Measurements from ENCODE around the gene CSPG5. TPM values are rescaled to one million over a fixed set of nuclear protein-coding genes. Genes with fewer than 3 reads are reported as not detected.

The CSPG5 gene
- total RNA-seq, 1 experiment from 2014 or later, result 7.4 TPM

- BruUV-seq (replicated peaks), result no TSS peak
- no peak for TF ChIP-seq CTCF (IDR thresholded peaks at IDR 0.05; ENCODE audit: unreplicated experiment)
- Mint-ChIP-seq H3K27me3 (ENCODE audit: unreplicated experiment) (peaks cover 11% of the 10 kb centered on the region), H3K27ac (ENCODE audit: unreplicated experiment) (no peak overlapping the region), H3K4me3 (ENCODE audit: low read depth, unreplicated experiment) (no peak overlapping the region), H3K36me3 (ENCODE audit: insufficient read depth, unreplicated experiment) (no peaks in the 10 kb centered on the region), H3K4me1 (ENCODE audit: low read depth, unreplicated experiment) (no peaks in the 10 kb centered on the region), H3K9me3 (ENCODE audit: low read depth, unreplicated experiment) (no peaks in the 10 kb centered on the region)
- intact Hi-C loops (cut with micrococcal nuclease; ENCODE audit: unreplicated experiment), result no loop called here
- CTCF ChIA-PET, result interaction anchor here (1.0 kb wide), 1 partner anchor 446 kb away, joined by 7 read pairs; no protein-coding TSS in a partner anchor
- no peak for DNase-seq
Observed at GRCh38 chr3:47556351-47556750, 22.3 kb downstream of the CSPG5 start.

GRCh38 chr3:47554335-47554734, 24.3 kb downstream of the CSPG5 start:
- CTCF ChIA-PET, result interaction anchor here (0.7 kb wide), 1 partner anchor 284 kb away, joined by 4 read pairs; no protein-coding TSS in a partner anchor
- H3K27ac Mint-ChIP-seq (ENCODE audit: unreplicated experiment), result no peak overlapping the region
- no peaks in the 10 kb centered on the region for H3K9me3 Mint-ChIP-seq (ENCODE audit: low read depth, unreplicated experiment)
- peaks cover 27% of the 10 kb centered on the region for H3K27me3 Mint-ChIP-seq (ENCODE audit: unreplicated experiment)
- no TSS peak for BruUV-seq (replicated peaks)
- intact Hi-C loops (cut with micrococcal nuclease; ENCODE audit: unreplicated experiment), result no loop called here
- H3K36me3 Mint-ChIP-seq (ENCODE audit: insufficient read depth, unreplicated experiment), result no peaks in the 10 kb centered on the region
- DNase-seq, result no peak
- no peak for TF ChIP-seq CTCF (IDR thresholded peaks at IDR 0.05; ENCODE audit: unreplicated experiment)
- no peaks in the 10 kb centered on the region for H3K4me1 Mint-ChIP-seq (ENCODE audit: low read depth, unreplicated experiment)
- H3K4me3 Mint-ChIP-seq (ENCODE audit: low read depth, unreplicated experiment), result no peak overlapping the region

GRCh38 chr3:47553407-47553806, 25.3 kb downstream of the CSPG5 start:
- CTCF ChIA-PET, result interaction anchor here (0.7 kb wide), 1 partner anchor 285 kb away, joined by 4 read pairs; no protein-coding TSS in a partner anchor
- Mint-ChIP-seq H3K4me3 (ENCODE audit: low read depth, unreplicated experiment) (no peak overlapping the region), H3K9me3 (ENCODE audit: low read depth, unreplicated experiment) (no peaks in the 10 kb centered on the region), H3K27me3 (ENCODE audit: unreplicated experiment) (peaks cover 28% of the 10 kb centered on the region), H3K36me3 (ENCODE audit: insufficient read depth, unreplicated experiment) (no peaks in the 10 kb centered on the region), H3K4me1 (ENCODE audit: low read depth, unreplicated experiment) (no peaks in the 10 kb centered on the region), H3K27ac (ENCODE audit: unreplicated experiment) (no peak overlapping the region)
- intact Hi-C loops (cut with micrococcal nuclease; ENCODE audit: unreplicated experiment), result no loop called here
- TF ChIP-seq CTCF (IDR thresholded peaks at IDR 0.05; ENCODE audit: unreplicated experiment), result no peak
- DNase-seq, result no peak
- no TSS peak for BruUV-seq (replicated peaks)

GRCh38 chr3:47542471-47543173, 36.0 kb downstream of the CSPG5 start:
- BruUV-seq (replicated peaks), result no TSS peak
- H3K4me3 Mint-ChIP-seq (ENCODE audit: low read depth, unreplicated experiment), result no peak overlapping the region
- no peak overlapping the region for H3K27ac Mint-ChIP-seq (ENCODE audit: unreplicated experiment)

More at GRCh38 chr3:47542471-47543173, 36.0 kb downstream of the CSPG5 start:
- Mint-ChIP-seq H3K9me3 (ENCODE audit: low read depth, unreplicated experiment) (no peaks in the 10 kb centered on the region), H3K36me3 (ENCODE audit: insufficient read depth, unreplicated experiment) (no peaks in the 10 kb centered on the region), H3K4me1 (ENCODE audit: low read depth, unreplicated experiment) (no peaks in the 10 kb centered on the region), H3K27me3 (ENCODE audit: unreplicated experiment) (peaks cover 13% of the 10 kb centered on the region)
- DNase-seq, result no peak
- intact Hi-C loops (cut with micrococcal nuclease; ENCODE audit: unreplicated experiment), result no loop called here
- TF ChIP-seq CTCF (IDR thresholded peaks at IDR 0.05; ENCODE audit: unreplicated experiment), result no peak
- CTCF ChIA-PET, result no interaction called here

All from Calu3 (cell line).